ENCODE data around the gene MAP3K6.

GRCh38 chr1:27306892-27307761 is 59.6 kb downstream of the MAP3K6 start:
- no peak for TF ChIP-seq POLR2A (IDR thresholded peaks at IDR 0.05)
- no peak for TF ChIP-seq CTCF (IDR thresholded peaks at IDR 0.05)
- TF ChIP-seq POLR2AphosphoS5 (IDR thresholded peaks at IDR 0.05; ENCODE audit: insufficient read depth in 1 of 2, low read depth in 1 of 2): no peak

All from vagina (tissue), 2 donors.